ENCODE data around the gene SPECC1.

SPECC1 gene

DNA sequence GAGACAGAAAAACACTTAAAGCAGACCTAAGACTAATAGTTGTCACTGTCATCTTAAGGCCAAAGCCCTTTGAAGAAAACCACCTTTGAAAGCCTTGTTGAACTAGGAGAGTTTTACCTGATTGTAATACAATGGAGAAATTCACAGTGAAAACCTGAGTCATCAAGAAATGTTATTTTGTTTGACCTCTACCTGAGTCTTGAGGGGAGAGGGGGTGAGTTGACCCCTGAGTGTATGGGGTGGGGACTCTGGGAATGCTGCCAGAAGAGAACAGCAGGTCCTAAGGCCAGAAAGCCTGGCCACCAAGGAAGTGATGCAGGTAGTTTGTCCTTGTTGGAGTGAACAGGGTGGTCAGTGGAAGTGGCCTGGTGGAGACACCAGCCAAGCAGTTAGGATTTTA, 204.3 kb downstream of the SPECC1 start:
- DNase-seq = no peak
- H3K18ac ChIP-seq (ENCODE audit: low read length) = no peak overlapping the region
- H3K27me3 ChIP-seq (ENCODE audit: insufficient read depth, low read length) = no peaks in the 10 kb centered on the region
- no peak overlapping the region for H3K23ac ChIP-seq (ENCODE audit: low read length)
- H4K8ac ChIP-seq (ENCODE audit: low read depth, low read length) = no peak overlapping the region
- H3K9ac ChIP-seq (ENCODE audit: low read length) = no peak overlapping the region
- no peak overlapping the region for H2AK5ac ChIP-seq (ENCODE audit: low read length)
- no peak overlapping the region for H3K27ac ChIP-seq (ENCODE audit: low read depth, low read length)
- no peak overlapping the region for H4K91ac ChIP-seq (ENCODE audit: low read depth, low read length)
- no peak overlapping the region for H3K4me3 ChIP-seq (ENCODE audit: low read depth, low read length)
- H2AFZ ChIP-seq (ENCODE audit: insufficient read depth, low read length, poor library complexity) = no peak overlapping the region
- H2BK12ac ChIP-seq (ENCODE audit: low read length) = no peak overlapping the region
- H4K12ac ChIP-seq (ENCODE audit: low read depth, low read length) = no peak overlapping the region
- H3K4me2 ChIP-seq (ENCODE audit: low read length) = no peak overlapping the region
- H2BK5ac ChIP-seq (ENCODE audit: low read depth, low read length, poor library complexity) = no peak overlapping the region
- H3K4ac ChIP-seq (ENCODE audit: low read depth, low read length) = peak overlapping the region; percentile 49
- H3K14ac ChIP-seq (ENCODE audit: low read length) = no peak overlapping the region
- peaks cover 12% of the 10 kb centered on the region for H3K79me2 ChIP-seq (ENCODE audit: control insufficient read depth, insufficient read depth, low read length, poor library complexity)
- H3K4me1 ChIP-seq (ENCODE audit: control insufficient read depth in 1 of 2, insufficient read depth in 2 of 2, low read length in 2 of 2) = peaks cover 8 to 12% of the 10 kb centered on the region in 2 experiments
- no peaks in the 10 kb centered on the region for H3K79me1 ChIP-seq (ENCODE audit: low read length)
- no peak overlapping the region for H2BK120ac ChIP-seq (ENCODE audit: insufficient read depth, low read length, poor library complexity)
- H3K9me3 ChIP-seq (ENCODE audit: insufficient read depth, low read depth, low read length) = peaks cover 4% of the 10 kb centered on the region
- H3K36me3 ChIP-seq (ENCODE audit: control insufficient read depth in 1 of 2, insufficient read depth in 2 of 2, low read length in 2 of 2) = peaks cover 23 to 31% of the 10 kb centered on the region in 2 experiments

DNA sequence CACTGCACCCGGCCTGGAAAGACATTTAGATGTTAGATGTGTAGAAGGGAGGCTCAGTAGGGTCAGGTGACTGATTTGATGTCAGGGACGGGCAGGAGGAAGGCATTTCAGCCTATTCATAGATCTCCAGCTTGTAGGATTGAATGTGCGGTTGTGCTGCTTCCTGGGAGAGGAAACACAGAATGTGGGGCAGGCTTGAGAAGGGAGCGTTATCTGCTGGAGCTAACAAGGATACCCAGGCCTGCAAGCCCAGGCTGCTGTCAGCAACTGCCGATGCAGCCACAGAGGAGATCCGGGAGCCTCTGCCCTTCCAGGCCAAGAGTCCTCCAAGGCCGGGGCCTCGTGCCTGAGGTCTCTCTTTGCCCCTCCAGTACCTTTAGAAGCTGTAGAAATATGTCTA, 205.6 kb downstream of the SPECC1 start:
- Histone ChIP-seq H2BK120ac (ENCODE audit: insufficient read depth, low read length, poor library complexity) (no peak overlapping the region), H3K4me1 (ENCODE audit: control insufficient read depth in 1 of 2, insufficient read depth in 2 of 2, low read length in 2 of 2) (peaks cover 8 to 12% of the 10 kb centered on the region in 2 experiments), H2AFZ (ENCODE audit: insufficient read depth, low read length, poor library complexity) (no peak overlapping the region), H3K4ac (ENCODE audit: low read depth, low read length) (peak overlapping the region; percentile 58), H3K27me3 (ENCODE audit: insufficient read depth, low read length) (no peaks in the 10 kb centered on the region), H3K79me2 (ENCODE audit: control insufficient read depth, insufficient read depth, low read length, poor library complexity) (peaks cover 12% of the 10 kb centered on the region), H2BK5ac (ENCODE audit: low read depth, low read length, poor library complexity) (no peak overlapping the region), H3K36me3 (ENCODE audit: control insufficient read depth in 1 of 2, insufficient read depth in 2 of 2, low read length in 2 of 2) (peaks cover 21 to 29% of the 10 kb centered on the region in 2 experiments), H3K4me3 (ENCODE audit: low read depth, low read length) (no peak overlapping the region), H4K12ac (ENCODE audit: low read depth, low read length) (no peak overlapping the region), H3K14ac (ENCODE audit: low read length) (no peak overlapping the region), H3K23ac (ENCODE audit: low read length) (no peak overlapping the region), H3K79me1 (ENCODE audit: low read length) (no peaks in the 10 kb centered on the region), H3K9me3 (ENCODE audit: insufficient read depth, low read depth, low read length) (peaks cover 4% of the 10 kb centered on the region), H3K18ac (ENCODE audit: low read length) (peak overlapping the region; percentile 56), H4K91ac (ENCODE audit: low read depth, low read length) (no peak overlapping the region), H3K27ac (ENCODE audit: low read depth, low read length) (peak overlapping the region; percentile 28), H3K9ac (ENCODE audit: low read length) (no peak overlapping the region), H4K8ac (ENCODE audit: low read depth, low read length) (no peak overlapping the region), H3K4me2 (ENCODE audit: low read length) (no peak overlapping the region), H2AK5ac (ENCODE audit: low read length) (no peak overlapping the region), H2BK12ac (ENCODE audit: low read length) (no peak overlapping the region)
- no CpG with 5 or more reads among the region's 8 CpGs for WGBS (ENCODE audit: extremely low coverage, insufficient coverage, insufficient read length)
- DNase-seq = no peak

DNA sequence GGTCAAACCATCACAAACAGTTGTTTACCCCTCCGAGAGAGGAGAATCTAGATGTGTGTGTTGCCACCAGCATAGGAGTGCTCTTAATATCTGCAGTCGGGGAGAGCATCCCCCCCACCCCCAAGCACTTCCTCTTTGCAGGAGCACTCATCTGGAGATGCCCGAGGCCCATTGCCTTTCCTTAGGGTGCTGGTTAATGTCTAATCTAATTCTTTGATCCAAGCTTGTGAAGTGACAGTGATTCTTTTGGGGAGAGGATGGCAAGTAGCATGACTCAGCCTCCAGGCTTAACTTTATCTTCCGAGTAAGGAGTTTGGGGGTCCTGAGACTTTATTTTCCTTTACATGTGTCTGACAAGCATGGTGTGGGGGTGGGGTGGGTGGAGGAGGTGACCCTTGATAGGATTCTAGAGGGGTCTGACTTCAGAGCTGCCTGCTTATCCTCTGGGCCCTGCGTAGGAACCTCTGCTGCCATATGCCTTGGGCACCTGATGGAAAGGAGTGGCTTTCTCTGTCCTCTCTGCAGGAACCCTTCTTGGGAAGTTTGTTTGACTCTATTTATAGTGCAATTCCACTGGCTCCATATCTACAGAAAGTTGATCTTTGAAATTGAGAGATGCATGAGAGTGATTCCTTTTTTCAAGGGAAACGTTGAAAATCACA, 207.1 kb downstream of the SPECC1 start:
- no peak for DNase-seq
- peaks cover 10 to 16% of the 10 kb centered on the region in 2 experiments for H3K36me3 ChIP-seq (ENCODE audit: control insufficient read depth in 1 of 2, insufficient read depth in 2 of 2, low read length in 2 of 2)
- no peak overlapping the region for H3K9ac ChIP-seq (ENCODE audit: low read length)
- no peaks in the 10 kb centered on the region for H3K27me3 ChIP-seq (ENCODE audit: insufficient read depth, low read length)
- H3K23ac ChIP-seq (ENCODE audit: low read length) = no peak overlapping the region
- no peak overlapping the region for H2BK5ac ChIP-seq (ENCODE audit: low read depth, low read length, poor library complexity)
- H3K18ac ChIP-seq (ENCODE audit: low read length) = no peak overlapping the region
- no peak overlapping the region for H3K4me3 ChIP-seq (ENCODE audit: low read depth, low read length)
- peak overlapping the region; percentile 46 for H3K4ac ChIP-seq (ENCODE audit: low read depth, low read length)
- no CpG with 5 or more reads among the region's 6 CpGs for WGBS (ENCODE audit: extremely low coverage, insufficient coverage, insufficient read length)
- no peak overlapping the region for H3K4me2 ChIP-seq (ENCODE audit: low read length)
- H3K9me3 ChIP-seq (ENCODE audit: insufficient read depth, low read depth, low read length) = peaks cover 2% of the 10 kb centered on the region
- H2AFZ ChIP-seq (ENCODE audit: insufficient read depth, low read length, poor library complexity) = no peak overlapping the region
- H2BK120ac ChIP-seq (ENCODE audit: insufficient read depth, low read length, poor library complexity) = no peak overlapping the region
- H3K79me2 ChIP-seq (ENCODE audit: control insufficient read depth, insufficient read depth, low read length, poor library complexity) = peaks cover 7% of the 10 kb centered on the region
- H3K4me1 ChIP-seq (ENCODE audit: control insufficient read depth in 1 of 2, insufficient read depth in 2 of 2, low read length in 2 of 2) = peaks cover 8 to 12% of the 10 kb centered on the region in 2 experiments
- H3K14ac ChIP-seq (ENCODE audit: low read length) = no peak overlapping the region
- no peak overlapping the region for H2BK12ac ChIP-seq (ENCODE audit: low read length)
- H3K79me1 ChIP-seq (ENCODE audit: low read length) = no peaks in the 10 kb centered on the region
- H4K8ac ChIP-seq (ENCODE audit: low read depth, low read length) = no peak overlapping the region
- no peak overlapping the region for H3K27ac ChIP-seq (ENCODE audit: low read depth, low read length)
- H4K12ac ChIP-seq (ENCODE audit: low read depth, low read length) = no peak overlapping the region
- H4K91ac ChIP-seq (ENCODE audit: low read depth, low read length) = no peak overlapping the region
- H2AK5ac ChIP-seq (ENCODE audit: low read length) = no peak overlapping the region

DNA sequence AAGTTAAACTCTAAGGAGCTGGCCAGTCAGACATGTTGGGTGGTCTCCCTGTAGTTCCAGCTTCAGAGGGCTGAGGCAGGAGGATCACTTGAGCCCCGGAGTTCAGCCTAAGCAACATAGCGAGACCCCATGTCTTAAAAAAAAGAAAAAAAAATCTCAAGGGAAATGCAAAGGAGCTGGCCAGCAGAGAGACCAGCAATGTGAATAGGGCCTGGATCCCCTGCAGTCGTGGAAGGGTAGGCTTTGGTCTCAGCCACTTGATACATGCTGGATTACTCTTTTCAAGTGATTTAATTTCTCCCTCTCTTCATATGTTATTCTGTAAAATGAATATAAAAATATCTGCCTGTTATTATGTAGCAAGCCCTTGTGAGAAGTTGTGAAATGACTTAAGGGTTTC, 207.7 kb downstream of the SPECC1 start:
- Histone ChIP-seq H3K9ac (ENCODE audit: low read length) (no peak overlapping the region), H2BK5ac (ENCODE audit: low read depth, low read length, poor library complexity) (no peak overlapping the region), H3K79me2 (ENCODE audit: control insufficient read depth, insufficient read depth, low read length, poor library complexity) (peaks cover 4% of the 10 kb centered on the region), H3K27me3 (ENCODE audit: insufficient read depth, low read length) (no peaks in the 10 kb centered on the region), H2AFZ (ENCODE audit: insufficient read depth, low read length, poor library complexity) (no peak overlapping the region), H3K18ac (ENCODE audit: low read length) (no peak overlapping the region), H2BK12ac (ENCODE audit: low read length) (no peak overlapping the region), H3K4ac (ENCODE audit: low read depth, low read length) (no peak overlapping the region), H2AK5ac (ENCODE audit: low read length) (no peak overlapping the region), H3K4me1 (ENCODE audit: control insufficient read depth in 1 of 2, insufficient read depth in 2 of 2, low read length in 2 of 2) (peaks cover 8 to 12% of the 10 kb centered on the region in 2 experiments), H3K4me3 (ENCODE audit: low read depth, low read length) (no peak overlapping the region), H3K9me3 (ENCODE audit: insufficient read depth, low read depth, low read length) (no peaks in the 10 kb centered on the region), H3K79me1 (ENCODE audit: low read length) (no peaks in the 10 kb centered on the region), H3K36me3 (ENCODE audit: control insufficient read depth in 1 of 2, insufficient read depth in 2 of 2, low read length in 2 of 2) (peaks cover 4 to 10% of the 10 kb centered on the region in 2 experiments), H3K27ac (ENCODE audit: low read depth, low read length) (no peak overlapping the region), H2BK120ac (ENCODE audit: insufficient read depth, low read length, poor library complexity) (no peak overlapping the region), H4K8ac (ENCODE audit: low read depth, low read length) (no peak overlapping the region), H3K14ac (ENCODE audit: low read length) (no peak overlapping the region), H4K12ac (ENCODE audit: low read depth, low read length) (no peak overlapping the region), H3K4me2 (ENCODE audit: low read length) (no peak overlapping the region), H3K23ac (ENCODE audit: low read length) (no peak overlapping the region), H4K91ac (ENCODE audit: low read depth, low read length) (no peak overlapping the region)
- no peak for DNase-seq
- WGBS (ENCODE audit: extremely low coverage, insufficient coverage, insufficient read length) = no CpG with 5 or more reads among the region's 3 CpGs

Data from trophoblast cell (in vitro differentiated cells and primary cell).